GM18867 (cell line): ENCODE data around the gene AGRN.
"Not testable (repeated sequence)": the region's sequence is repeated elsewhere in the genome, so short reads cannot be mapped to it uniquely, and the experiment has no call there.

Source experiments
- ATAC-seq: cut with Tn5 transposase; IDR thresholded peaks from one replicate; pipeline ENCODE4 v1.9.1; 2021; ENCODE audit warnings: mild to moderate bottlenecking, moderate library complexity; ENCODE audit not compliant: unreplicated experiment

AGRN gene

GRCh38 chr1:1049318-1050165 is 29.6 kb downstream of the AGRN start:
- ATAC-seq = no peak

- no peak for ATAC-seq
These were observed 30.7 kb downstream of the AGRN start for GRCh38 chr1:1050577-1051052.

- ATAC-seq = no peak
These were observed 31.3 kb downstream of the AGRN start for GRCh38 chr1:1051127-1051810.

GRCh38 chr1:1052003-1052840 is 32.3 kb downstream of the AGRN start:
- ATAC-seq = no peak

GRCh38 chr1:1053022-1053421 is 33.1 kb downstream of the AGRN start:
- ATAC-seq = no peak

GRCh38 chr1:1053682-1054081 is 33.8 kb downstream of the AGRN start:
- ATAC-seq = no peak

- no peak for ATAC-seq
These were observed 34.3 kb downstream of the AGRN start for GRCh38 chr1:1054099-1054700.

- no peak for ATAC-seq
These were observed 35.1 kb downstream of the AGRN start for GRCh38 chr1:1054971-1055370.

GRCh38 chr1:1055841-1056736 is 36.2 kb downstream of the AGRN start:
- no peak for ATAC-seq

GRCh38 chr1:1057769-1058087 is 37.8 kb downstream of the AGRN start:
- not testable (repeated sequence) for ATAC-seq

GRCh38 chr1:1058088-1058905 is 38.4 kb downstream of the AGRN start:
- no peak for ATAC-seq

GRCh38 chr1:1058921-1059493 is 39.1 kb downstream of the AGRN start:
- peak; percentile 23 for ATAC-seq

GRCh38 chr1:1059494-1060280 is 39.8 kb downstream of the AGRN start:
- peak; percentile 73 for ATAC-seq

- ATAC-seq = no peak
These were observed 40.5 kb downstream of the AGRN start for GRCh38 chr1:1060281-1061000.

- no peak for ATAC-seq
These were observed 41.9 kb downstream of the AGRN start for GRCh38 chr1:1061682-1062345.

GRCh38 chr1:1062348-1063163 is 42.6 kb downstream of the AGRN start:
- ATAC-seq = no peak
